GM21737 (cell line): ENCODE data around the gene PDIA5.
A peak's percentile ranks its signal among the peaks of the same experiment; 100 is the strongest.

ENCODE experiments used
- ATAC-seq: cut with Tn5 transposase; IDR thresholded peaks from one replicate; pipeline ENCODE4 v1.9.1; 2021; ENCODE audit warnings: mild to moderate bottlenecking, moderate library complexity; ENCODE audit not compliant: unreplicated experiment

PDIA5 gene

DNA sequence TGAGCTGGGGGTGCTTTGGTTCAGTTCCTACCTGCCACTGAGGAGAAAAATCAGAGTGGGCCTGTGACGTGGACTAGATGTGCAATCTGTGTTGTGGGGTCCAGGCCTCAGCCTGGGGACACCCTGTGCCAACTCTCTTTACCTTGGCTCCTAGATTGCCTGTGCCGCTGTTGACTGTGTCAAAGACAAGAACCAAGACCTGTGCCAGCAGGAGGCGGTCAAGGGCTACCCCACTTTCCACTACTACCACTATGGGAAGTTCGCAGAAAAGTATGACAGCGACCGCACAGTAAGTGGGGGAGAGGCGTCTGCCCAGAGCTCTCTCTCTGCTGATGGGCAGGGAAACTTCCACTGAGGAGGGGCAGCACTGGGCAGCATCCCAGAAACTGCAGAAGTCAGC, 94.3 kb downstream of the PDIA5 start:
- ATAC-seq, result no peak

- ATAC-seq, result no peak
Measured at GRCh38 chr3:123163141-123163540, 96.3 kb downstream of the PDIA5 start.

- ATAC-seq, result no peak
Measured at GRCh38 chr3:123165163-123165562, 98.3 kb downstream of the PDIA5 start.

DNA sequence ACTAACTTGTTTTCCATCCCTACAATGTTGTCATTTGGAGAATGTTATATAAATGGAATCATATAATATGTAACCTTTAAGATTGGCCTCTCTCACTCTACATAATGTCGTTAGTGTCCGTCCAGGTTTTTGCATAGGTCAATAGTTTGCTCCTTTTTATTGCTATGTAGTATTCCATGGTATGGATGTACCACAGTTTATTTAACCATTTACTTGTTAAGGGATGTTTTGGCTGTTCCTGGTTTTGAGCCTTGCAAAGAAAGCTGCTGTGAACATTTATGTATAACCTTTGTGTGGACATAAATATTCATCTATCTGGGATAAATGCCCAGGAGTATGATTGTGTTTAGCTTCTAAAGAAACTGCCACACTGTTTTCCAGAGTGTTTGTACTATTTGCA, 100.9 kb downstream of the PDIA5 start:
- no peak for ATAC-seq

DNA sequence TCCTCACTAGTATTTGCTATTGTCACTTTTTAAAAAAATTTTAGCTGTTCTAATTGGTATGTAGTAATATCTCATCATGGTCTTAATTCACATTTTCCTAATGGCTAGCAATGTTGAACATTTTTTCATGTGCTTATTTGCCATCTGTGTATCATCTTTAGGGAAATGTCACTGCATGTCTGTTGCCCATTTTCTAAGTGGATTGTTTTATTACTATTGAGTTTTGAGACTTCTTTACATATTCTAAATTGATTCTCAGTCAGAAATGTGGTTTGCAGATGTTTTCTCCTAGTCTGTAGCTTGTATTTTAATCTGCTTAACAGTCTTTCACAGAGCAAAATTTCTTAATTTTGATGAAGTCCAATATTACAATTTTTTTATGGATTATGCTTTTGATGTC, 101.3 kb downstream of the PDIA5 start:
- ATAC-seq, result no peak

GRCh38 chr3:123168605-123169004, 101.8 kb downstream of the PDIA5 start:
- no peak for ATAC-seq

DNA sequence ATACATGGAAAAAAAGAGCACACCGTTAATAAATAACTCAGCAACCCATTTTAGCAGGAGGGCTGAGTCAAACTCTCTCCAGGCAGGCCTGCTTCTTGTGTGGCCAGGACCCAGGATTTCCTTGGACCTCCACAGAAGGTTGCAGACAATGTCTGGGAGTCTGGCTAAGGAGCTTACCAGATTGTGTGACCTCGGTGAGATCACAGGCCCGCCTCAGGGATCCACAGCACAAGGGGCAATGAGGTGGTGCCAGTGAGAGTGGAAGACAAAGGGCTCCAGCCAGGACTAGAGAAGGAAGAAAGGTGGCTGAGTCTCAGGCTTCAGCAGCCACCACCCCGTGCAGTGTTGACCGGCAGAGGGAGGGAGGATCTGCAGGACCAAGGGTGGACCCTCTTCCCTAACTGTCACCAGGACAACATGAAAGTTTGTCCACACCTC, 102.7 kb downstream of the PDIA5 start:
- no peak for ATAC-seq

DNA sequence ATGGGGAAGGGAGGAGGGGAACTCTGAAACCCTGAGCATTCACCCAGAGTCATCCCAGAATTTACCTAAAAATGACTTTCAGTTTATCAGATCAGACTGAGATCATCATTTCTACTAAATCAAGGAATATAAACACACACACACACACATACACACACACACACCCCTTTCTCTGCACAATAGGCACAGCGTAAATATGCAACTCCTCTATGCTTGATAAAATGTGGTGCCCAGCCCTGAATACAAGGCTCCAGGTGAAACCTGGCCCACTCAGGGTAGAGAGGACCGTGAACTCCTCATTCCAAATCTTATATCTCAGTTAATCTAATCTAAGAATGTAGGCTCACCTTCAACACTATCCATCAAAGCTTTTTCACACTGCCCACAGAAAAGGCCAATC, 103.1 kb downstream of the PDIA5 start:
- ATAC-seq, result no peak

- ATAC-seq, result no peak
Measured at GRCh38 chr3:123180791-123181190, 114.0 kb downstream of the PDIA5 start.

DNA sequence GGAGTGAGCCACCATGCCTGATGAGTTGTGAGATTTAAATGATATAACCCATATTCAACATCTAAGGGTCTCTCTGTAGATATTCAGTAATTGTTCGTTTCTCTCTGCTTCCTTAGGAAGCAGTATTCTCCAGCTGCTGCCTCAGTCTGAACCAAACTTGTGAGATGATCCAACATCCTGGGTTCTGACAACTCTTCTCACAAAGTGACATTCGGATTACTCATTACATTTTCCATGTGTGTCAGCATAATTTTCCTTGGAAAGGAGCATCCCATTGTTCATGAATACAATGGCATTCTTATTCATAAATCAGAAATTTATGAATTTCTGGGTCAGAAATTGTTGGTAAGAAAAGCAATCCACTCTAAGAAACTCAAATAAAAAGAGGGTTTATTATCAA, 119.9 kb downstream of the PDIA5 start:
- ATAC-seq, result no peak

- no peak for ATAC-seq
Measured at GRCh38 chr3:123188058-123188457, 121.2 kb downstream of the PDIA5 start.

- ATAC-seq, result no peak
Measured at GRCh38 chr3:123193448-123194101, 126.8 kb downstream of the PDIA5 start.

GRCh38 chr3:123194552-123194951, 127.7 kb downstream of the PDIA5 start:
- ATAC-seq, result no peak

GRCh38 chr3:123198372-123198771, 131.5 kb downstream of the PDIA5 start:
- no peak for ATAC-seq

GRCh38 chr3:123201223-123201556, 134.4 kb downstream of the PDIA5 start:
- ATAC-seq, result no peak

DNA sequence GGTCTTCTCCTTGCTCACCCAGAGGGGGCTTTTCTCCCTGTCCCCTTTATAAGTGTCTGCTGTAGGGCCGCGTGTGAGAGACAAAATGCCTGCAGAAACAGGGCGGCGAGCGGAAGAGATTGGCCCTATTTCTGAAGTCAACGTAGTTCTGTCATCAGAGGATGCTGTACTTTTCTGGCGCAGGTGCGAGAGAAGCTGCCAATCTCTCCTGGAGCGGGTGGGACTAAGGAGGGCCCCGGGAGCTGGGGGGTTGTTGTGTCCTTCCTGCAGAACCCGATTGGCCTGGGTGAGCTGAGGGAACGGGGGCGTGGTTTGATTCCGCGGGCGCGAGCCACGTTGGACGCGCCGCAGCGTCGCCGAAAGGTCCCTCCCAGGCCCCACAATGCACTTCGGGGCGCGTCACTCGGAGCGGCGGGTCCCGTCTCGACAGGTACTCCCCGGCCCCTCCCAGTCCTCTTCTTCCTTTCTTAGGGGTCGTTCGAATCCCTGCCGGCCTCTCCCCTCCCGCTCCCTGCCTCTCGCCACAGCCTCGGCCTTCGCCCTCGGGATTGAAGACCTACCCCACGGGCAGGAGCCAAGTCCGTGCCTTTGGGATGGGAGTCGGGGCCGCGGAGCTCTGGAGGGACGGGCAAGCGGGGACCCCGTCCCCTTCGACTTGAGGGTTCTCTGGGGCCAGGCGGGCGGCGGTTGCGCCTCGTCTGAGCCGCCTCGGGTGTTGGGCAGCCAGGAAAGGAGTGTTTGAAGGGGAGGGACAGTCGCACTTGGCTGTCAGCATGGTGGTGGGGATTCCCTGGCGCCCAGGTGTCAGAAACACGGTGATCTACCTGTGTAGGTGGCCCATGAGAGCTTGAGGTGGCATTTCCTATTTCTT, 135.0 kb downstream of the PDIA5 start, which contains the start of gene SEC22A:
TSS of gene SEC22A (plus strand) at position 387 of the 871 bp plus-strand sequence. CDS start 7,275 bp downstream, outside the sequence.
- peak; percentile 98 for ATAC-seq

- no peak for ATAC-seq
Measured at GRCh38 chr3:123202451-123202850, 135.6 kb downstream of the PDIA5 start.
